ENCODE results near the gene SBK3. TPM values are rescaled to one million over a fixed set of nuclear protein-coding genes. Genes with fewer than 3 reads are reported as not detected.

Gene SBK3
- total RNA-seq, 2 donors from 2014 or later, result not detected

- Histone ChIP-seq H3K4me1 (ENCODE audit: control insufficient read depth in 1 of 2, low read depth in 2 of 2) (peaks cover 11 to 29% of the 10 kb centered on the region in 2 donors), H3K9me3 (no peaks in the 10 kb centered on the region), H3K27me3 (replicated peaks; ENCODE audit: insufficient read depth) (no peaks in the 10 kb centered on the region), H3K4me3 (no peak overlapping the region), H3K27ac (no peak overlapping the region), H3K36me3 (peaks cover 18% of the 10 kb centered on the region)
- no peak for ATAC-seq (ENCODE audit: insufficient number of reproducible peaks, low FRiP score, low read depth)
- no peak for TF ChIP-seq CTCF (IDR thresholded peaks at IDR 0.05)
- DNase-seq (ENCODE audit: low spot score), result no peak
Observed at GRCh38 chr19:55581823-55582223, 36.5 kb upstream of the SBK3 start.

GRCh38 chr19:55581145-55581822, 35.9 kb upstream of the SBK3 start:
- TF ChIP-seq CTCF (IDR thresholded peaks at IDR 0.05), result no peak
- Histone ChIP-seq H3K27ac (peak overlapping the region; percentile 79 to 86), H3K4me3 (peak overlapping the region; percentile 99), H3K27me3 (replicated peaks; ENCODE audit: insufficient read depth) (no peaks in the 10 kb centered on the region), H3K4me1 (ENCODE audit: control insufficient read depth in 1 of 2, low read depth in 2 of 2) (peaks cover 6 to 24% of the 10 kb centered on the region in 2 donors), H3K9me3 (no peaks in the 10 kb centered on the region), H3K36me3 (peaks cover 18% of the 10 kb centered on the region)
- no peak for DNase-seq (ENCODE audit: low spot score)
- no peak for ATAC-seq (ENCODE audit: insufficient number of reproducible peaks, low FRiP score, low read depth)

- peaks cover 18% of the 10 kb centered on the region for H3K36me3 ChIP-seq
- H3K27ac ChIP-seq, result peak within 1 kb of the TSS; percentile 79 to 86
- no peaks in the 10 kb centered on the region for H3K9me3 ChIP-seq
- peak within 1 kb of the TSS; percentile 99 for H3K4me3 ChIP-seq
- ATAC-seq (ENCODE audit: insufficient number of reproducible peaks, low FRiP score, low read depth) (peak; percentile 50), DNase-seq (ENCODE audit: low spot score) (peak; percentile 40)
- TF ChIP-seq CTCF (IDR thresholded peaks at IDR 0.05), result no peak
- H3K27me3 ChIP-seq (replicated peaks; ENCODE audit: insufficient read depth), result no peaks in the 10 kb centered on the region
- H3K4me1 ChIP-seq (ENCODE audit: control insufficient read depth in 1 of 2, low read depth in 2 of 2), result peaks cover 3 to 20% of the 10 kb centered on the region in 2 donors
Observed at GRCh38 chr19:55580628-55581144, 35.3 kb upstream of the SBK3 start, which contains the start of gene ZNF579. TSS of gene ZNF579 (minus strand) at chr19:55580848. CDS start at chr19:55579639, 1,209 bp downstream.

DNA sequence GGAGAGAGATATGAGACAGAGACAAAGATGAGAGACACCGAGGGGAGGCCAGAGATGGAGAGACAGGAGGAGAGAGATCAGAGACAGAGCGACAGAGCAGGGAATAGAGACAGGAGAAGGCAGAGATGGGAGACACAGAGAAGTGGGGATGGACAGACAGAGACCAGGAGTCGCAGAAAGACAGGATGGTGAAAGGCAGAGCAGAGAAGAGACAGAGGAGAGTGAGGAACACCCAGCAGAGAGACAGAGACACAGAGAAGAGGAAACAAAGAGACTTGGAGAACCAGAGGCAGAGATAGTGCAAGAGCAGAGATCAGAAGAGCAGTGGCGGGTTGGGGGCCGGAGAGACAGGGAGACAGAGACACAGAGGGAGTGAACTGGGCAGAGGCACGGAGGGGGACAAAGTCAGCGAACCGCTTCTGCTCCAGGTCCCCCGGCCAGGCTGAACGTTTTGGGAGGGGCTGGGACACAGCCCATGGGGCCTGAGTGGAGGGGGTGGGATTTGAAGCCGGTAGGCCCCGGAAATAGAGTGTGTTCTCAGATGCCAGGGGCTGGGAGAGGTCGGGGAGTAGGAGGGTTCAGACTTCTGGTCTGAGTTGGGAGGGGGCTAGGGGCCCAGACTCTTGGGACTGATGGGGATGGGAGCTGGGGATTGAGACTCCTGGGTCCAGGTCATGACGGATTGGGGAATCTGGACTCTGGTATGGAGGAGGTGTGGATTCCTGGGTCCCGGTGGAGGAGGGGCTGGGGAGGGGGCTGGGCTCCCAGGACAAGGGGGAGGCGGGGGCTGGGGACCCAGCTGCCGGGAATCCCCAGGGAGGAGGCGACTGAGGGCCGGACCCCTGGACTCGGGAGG, 34.7 kb upstream of the SBK3 start:
- DNase-seq (ENCODE audit: low spot score) (no peak), ATAC-seq (ENCODE audit: insufficient number of reproducible peaks, low FRiP score, low read depth) (no peak)
- Histone ChIP-seq H3K36me3 (peaks cover 18% of the 10 kb centered on the region), H3K4me3 (peak overlapping the region; percentile 99), H3K27me3 (replicated peaks; ENCODE audit: insufficient read depth) (no peaks in the 10 kb centered on the region), H3K9me3 (no peaks in the 10 kb centered on the region), H3K27ac (peak overlapping the region; percentile 79 to 86), H3K4me1 (ENCODE audit: control insufficient read depth in 1 of 2, low read depth in 2 of 2) (peaks cover 3 to 20% of the 10 kb centered on the region in 2 donors)
- no peak for TF ChIP-seq CTCF (IDR thresholded peaks at IDR 0.05)

Data from thoracic aorta (tissue), 2 donors.